CD4-positive, alpha-beta T cell treated with Interleukin-21 for 1 hour (primary cell): Measurements from ENCODE around the gene SLC6A20.

Experiments used
- DNase-seq: peaks from one replicate; pipeline ENCODE4 v3.0.0-alpha.2; 2020

The SLC6A20 gene

GRCh38 chr3:45712434-45713110 is 83.8 kb downstream of the SLC6A20 start:
- DNase-seq, result no peak

- DNase-seq, result no peak
These were observed 84.4 kb downstream of the SLC6A20 start for GRCh38 chr3:45711931-45712330.

GRCh38 chr3:45705839-45706808 is 90.2 kb downstream of the SLC6A20 start:
- DNase-seq, result no peak
